Cerebellar cortex (tissue), 1 donor: ENCODE measurements around the gene BGLAP.

Source experiments
- DNase-seq: peaks from one replicate; pipeline ENCODE4 v3.0.0-alpha.2; 2015; ENCODE audit warnings: low spot score

BGLAP gene

DNA sequence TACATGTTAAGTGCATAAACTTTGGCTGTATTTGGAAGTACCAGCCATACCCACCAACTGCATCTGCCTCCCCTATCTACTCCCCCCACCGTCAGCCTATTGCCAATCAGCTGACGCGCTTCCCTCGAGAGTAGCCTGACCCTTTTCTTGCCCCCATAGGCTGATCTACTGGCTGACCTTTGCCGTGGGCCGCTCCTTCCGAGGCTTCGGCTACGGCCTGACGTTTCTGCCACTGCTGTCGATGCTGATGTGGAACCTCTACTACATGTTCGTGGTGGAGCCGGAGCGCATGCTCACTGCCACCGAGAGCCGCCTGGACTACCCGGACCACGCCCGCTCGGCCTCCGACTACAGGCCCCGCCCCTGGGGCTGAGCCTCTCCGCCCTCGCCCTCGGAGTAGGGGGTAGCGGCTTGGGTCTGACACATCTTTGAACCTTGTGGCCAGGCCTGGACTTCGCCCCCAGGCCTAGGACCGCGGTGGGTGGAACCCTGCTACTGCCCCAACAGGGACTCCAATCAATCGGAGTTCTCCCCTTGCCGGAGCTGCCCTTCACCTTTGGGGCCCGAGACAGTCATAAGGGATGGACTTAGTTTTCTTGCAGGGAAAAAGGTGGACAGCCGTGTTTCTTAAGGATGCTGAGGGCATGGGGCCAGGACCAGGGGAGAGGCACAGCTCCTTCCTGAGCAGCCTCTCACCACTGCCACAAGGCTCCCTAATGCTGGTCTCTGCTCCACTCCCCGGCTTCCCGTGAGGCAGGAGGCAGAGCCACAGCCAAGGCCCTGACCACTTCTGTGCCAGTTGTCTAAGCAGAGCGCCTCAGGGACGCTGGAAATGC, 49.5 kb downstream of the BGLAP start:
- DNase-seq = peak; percentile 84
